HG03432 (cell line): ENCODE data around the gene CYB5A.

ENCODE experiments used
- ATAC-seq: cut with Tn5 transposase; IDR thresholded peaks from one replicate; pipeline ENCODE4 v1.9.1; 2021; ENCODE audit warnings: mild to moderate bottlenecking, moderate library complexity; ENCODE audit not compliant: unreplicated experiment

The CYB5A gene

GRCh38 chr18:74249181-74249968, 42.4 kb downstream of the CYB5A start:
- no peak for ATAC-seq

GRCh38 chr18:74248595-74248994, 43.2 kb downstream of the CYB5A start:
- ATAC-seq: peak; percentile 80

- ATAC-seq: no peak
Measured at GRCh38 chr18:74248189-74248588, 43.6 kb downstream of the CYB5A start.

- ATAC-seq: no peak
Measured at GRCh38 chr18:74244554-74244953, 47.2 kb downstream of the CYB5A start.

GRCh38 chr18:74243127-74243526, 48.6 kb downstream of the CYB5A start:
- ATAC-seq: no peak

- no peak for ATAC-seq
Measured at GRCh38 chr18:74242438-74243096, 49.2 kb downstream of the CYB5A start.

- no peak for ATAC-seq
Measured at GRCh38 chr18:74241970-74242369, 49.8 kb downstream of the CYB5A start.

- no peak for ATAC-seq
Measured at GRCh38 chr18:74241426-74241825, 50.3 kb downstream of the CYB5A start.

- no peak for ATAC-seq
Measured at GRCh38 chr18:74239567-74239966, 52.2 kb downstream of the CYB5A start.

- no peak for ATAC-seq
Measured at GRCh38 chr18:74234326-74235171, 57.2 kb downstream of the CYB5A start.

- ATAC-seq: no peak
Measured at GRCh38 chr18:74233933-74234325, 57.8 kb downstream of the CYB5A start.

GRCh38 chr18:74230922-74231714, 60.6 kb downstream of the CYB5A start:
- no peak for ATAC-seq

- ATAC-seq: no peak
Measured at GRCh38 chr18:74229891-74230290, 61.9 kb downstream of the CYB5A start.

GRCh38 chr18:74229005-74229404, 62.8 kb downstream of the CYB5A start:
- no peak for ATAC-seq

GRCh38 chr18:74228312-74228711, 63.5 kb downstream of the CYB5A start:
- no peak for ATAC-seq

- ATAC-seq: no peak
Measured at GRCh38 chr18:74226666-74227065, 65.1 kb downstream of the CYB5A start.

- no peak for ATAC-seq
Measured at GRCh38 chr18:74226156-74226555, 65.6 kb downstream of the CYB5A start.

- no peak for ATAC-seq
Measured at GRCh38 chr18:74225193-74225840, 66.4 kb downstream of the CYB5A start.

- ATAC-seq: no peak
Measured at GRCh38 chr18:74222710-74223494, 68.9 kb downstream of the CYB5A start.
